IgD-negative memory B cell (primary cell): ENCODE data around the gene CCDC73. TPM values are rescaled to one million over a fixed set of nuclear protein-coding genes. Genes with fewer than 3 reads are reported as not detected.
"Not testable (repeated sequence)": the region's sequence is repeated elsewhere in the genome, so short reads cannot be mapped to it uniquely, and the experiment has no call there.

Experiments
- H3K27ac Mint-ChIP-seq, 3 donors: one replicate each; pipeline ENCODE4 v1.8.0; 2020 to 2022; ENCODE audit warnings: mild to moderate bottlenecking in 3 of 3, mixed read lengths in 3 of 3, moderate library complexity in 1 of 3
- H3K27me3 Mint-ChIP-seq: one replicate; pipeline ENCODE4 v1.8.0; 2021; ENCODE audit warnings: mixed read lengths
- H3K36me3 Mint-ChIP-seq: one replicate; pipeline ENCODE4 v1.8.0; 2020; ENCODE audit warnings: mild to moderate bottlenecking, mixed read lengths
- H3K4me1 Mint-ChIP-seq, 3 donors: one replicate each; pipeline ENCODE4 v1.8.0; 2020 to 2022; ENCODE audit warnings: mixed read lengths in 3 of 3, mild to moderate bottlenecking in 1 of 3
- H3K4me3 Mint-ChIP-seq, 4 donors: one replicate each; pipeline ENCODE4 v1.8.0; 2020 to 2022; ENCODE audit warnings: mild to moderate bottlenecking in 4 of 4, mixed read lengths in 4 of 4, moderate library complexity in 3 of 4
- H3K9me3 Mint-ChIP-seq, 3 donors: one replicate each; pipeline ENCODE4 v1.8.0; 2020 to 2021; ENCODE audit warnings: mixed read lengths in 3 of 3, mild to moderate bottlenecking in 1 of 3
- polyA plus RNA-seq: library from polyadenylated mRNA; unstranded; fragments of 300-500 nt; fragmentation: Illumina TruSeq; gene quantifications from one replicate; pipeline ENCODE4 v1.2.3, GENCODE V29; 2021

CCDC73 gene
- polyA plus RNA-seq, result not detected

- H3K27ac Mint-ChIP-seq, result no peak within 1 kb of the TSS
- H3K4me3 Mint-ChIP-seq, result no peak within 1 kb of the TSS
These were observed at the start of gene CCDC73 for GRCh38 chr11:32794439-32794838. Gene CCDC73 (minus strand): TSS chr11:32794662. CDS start chr11:32760243, 34,419 bp downstream.

DNA sequence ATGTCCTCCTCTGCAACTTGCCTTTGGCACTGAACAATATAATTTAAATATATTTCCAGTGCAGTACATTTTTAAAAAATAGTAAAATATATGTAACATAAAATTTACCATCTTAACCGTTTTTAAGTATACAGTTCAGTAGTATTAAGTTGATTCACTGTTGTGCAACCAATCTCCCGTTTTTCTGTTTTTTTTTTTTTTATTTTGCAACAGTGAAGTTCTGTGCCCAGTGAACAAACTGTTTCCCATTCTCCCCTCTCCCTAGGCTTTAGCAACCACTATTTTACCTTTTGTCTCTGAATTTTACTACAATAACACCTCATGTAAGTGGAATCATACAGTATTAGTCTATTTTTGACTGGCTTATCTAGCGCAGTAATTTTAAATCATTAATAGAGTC, 49.1 kb upstream of the CCDC73 start:
- Mint-ChIP-seq H3K4me1 (peaks cover 0 to 2% (median 0%) of the 10 kb centered on the region in 3 donors), H3K36me3 (peaks cover 1% of the 10 kb centered on the region), H3K27ac (no peak overlapping the region), H3K9me3 (peaks cover 1 to 6% (median 3%) of the 10 kb centered on the region in 3 donors), H3K4me3 (no peak overlapping the region), H3K27me3 (no peaks in the 10 kb centered on the region)

More at GRCh38 chr11:32794439-32794838, at the start of gene CCDC73:
- Mint-ChIP-seq H3K36me3 (no peaks in the 10 kb centered on the region), H3K9me3 (no peaks in the 10 kb centered on the region), H3K27me3 (no peaks in the 10 kb centered on the region), H3K4me1 (peaks cover 0 to 9% (median 7%) of the 10 kb centered on the region in 3 donors)

DNA sequence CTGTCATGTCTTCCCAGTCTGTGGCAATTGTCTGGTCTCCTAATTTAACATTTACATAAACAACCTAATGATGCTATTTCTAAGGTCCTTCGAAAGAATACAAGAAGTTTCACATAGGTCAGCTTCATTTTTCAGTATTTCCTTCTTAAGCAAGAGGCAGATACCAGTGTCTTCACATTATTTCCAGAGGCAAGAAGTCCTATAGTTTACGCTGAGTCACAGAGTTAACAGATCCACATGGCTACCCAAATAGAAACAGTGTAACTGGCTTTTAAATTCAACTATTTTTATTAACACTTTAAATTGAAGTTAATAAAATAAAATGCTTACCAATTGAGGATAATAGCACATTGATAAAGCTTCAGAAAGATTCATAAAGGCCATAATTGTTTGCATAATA, 46.1 kb upstream of the CCDC73 start:
- no peaks in the 10 kb centered on the region for H3K36me3 Mint-ChIP-seq

DNA sequence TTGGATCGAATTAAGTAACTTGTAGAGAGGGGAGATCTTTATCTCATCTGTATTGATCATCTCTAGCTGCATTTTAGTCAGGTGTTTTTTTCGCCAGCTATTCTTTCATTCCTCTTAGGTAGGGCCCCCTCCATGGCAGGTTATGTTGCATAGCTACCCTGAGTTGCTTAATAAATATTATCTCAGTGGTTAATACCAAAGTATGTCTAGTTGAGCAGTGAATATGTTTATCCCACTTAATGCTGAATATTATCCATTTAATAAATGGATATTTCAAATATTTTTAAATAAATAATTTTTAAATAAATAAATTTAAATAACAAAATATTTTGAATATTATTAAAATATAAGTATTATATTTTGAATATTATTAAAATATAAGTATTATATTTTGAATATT, 44.8 kb upstream of the CCDC73 start:
- H3K4me1 Mint-ChIP-seq, result no peaks in the 10 kb centered on the region
- no peaks in the 10 kb centered on the region for H3K9me3 Mint-ChIP-seq

More for the DNA sequence above, 46.1 kb upstream of the CCDC73 start:
- H3K27ac Mint-ChIP-seq, result no peak overlapping the region
- H3K4me1 Mint-ChIP-seq, result no peaks in the 10 kb centered on the region
- no peaks in the 10 kb centered on the region for H3K27me3 Mint-ChIP-seq
- H3K4me3 Mint-ChIP-seq, result no peak overlapping the region
- no peaks in the 10 kb centered on the region for H3K9me3 Mint-ChIP-seq

DNA sequence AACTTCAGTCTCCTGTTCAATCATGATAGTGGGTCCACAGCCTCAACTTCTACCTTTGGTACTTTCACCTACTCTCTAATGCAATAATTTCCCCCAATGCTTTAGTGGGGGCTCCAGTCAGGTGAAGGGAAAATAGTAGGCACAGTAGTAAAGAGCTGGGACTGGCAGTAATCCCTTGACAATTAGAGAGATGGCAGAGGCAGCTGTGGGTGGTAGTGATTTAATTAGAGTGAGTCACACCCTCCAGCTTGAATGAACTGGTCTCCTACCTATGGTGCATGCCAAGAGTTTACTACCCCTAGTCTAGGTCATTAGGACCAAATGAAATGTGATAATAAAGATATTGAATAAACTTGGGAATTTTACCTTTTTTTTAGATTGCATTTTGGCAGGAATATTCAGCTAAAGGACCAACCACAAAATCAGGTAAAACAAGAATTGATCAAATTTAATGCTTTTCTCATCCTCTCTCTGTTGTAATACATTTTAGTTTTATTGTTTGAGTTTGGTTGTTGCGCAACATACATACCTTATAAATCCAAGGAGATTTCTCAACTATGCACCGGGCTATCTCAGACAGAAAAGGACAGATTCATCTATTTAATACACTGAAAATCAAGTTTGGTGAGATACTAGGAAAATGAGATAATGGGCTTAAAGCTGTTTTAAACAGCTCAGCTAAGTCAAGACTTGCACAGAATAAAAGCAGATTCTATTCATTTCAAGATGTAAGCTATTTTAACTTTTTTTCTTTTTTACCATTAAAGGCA, 44.2 kb upstream of the CCDC73 start:
- H3K27me3 Mint-ChIP-seq, result no peaks in the 10 kb centered on the region
- no peaks in the 10 kb centered on the region for H3K9me3 Mint-ChIP-seq
- H3K36me3 Mint-ChIP-seq, result no peaks in the 10 kb centered on the region
- no peaks in the 10 kb centered on the region for H3K4me1 Mint-ChIP-seq
- H3K4me3 Mint-ChIP-seq, result no peak overlapping the region
- H3K27ac Mint-ChIP-seq, result no peak overlapping the region

More for the DNA sequence above, 44.8 kb upstream of the CCDC73 start:
- Mint-ChIP-seq H3K27ac (no peak overlapping the region), H3K4me3 (no peak overlapping the region), H3K36me3 (no peaks in the 10 kb centered on the region), H3K27me3 (no peaks in the 10 kb centered on the region)

- Mint-ChIP-seq H3K9me3 (no peaks in the 10 kb centered on the region), H3K4me1 (no peaks in the 10 kb centered on the region)
These were observed 42.5 kb upstream of the CCDC73 start for GRCh38 chr11:32836946-32837345.

DNA sequence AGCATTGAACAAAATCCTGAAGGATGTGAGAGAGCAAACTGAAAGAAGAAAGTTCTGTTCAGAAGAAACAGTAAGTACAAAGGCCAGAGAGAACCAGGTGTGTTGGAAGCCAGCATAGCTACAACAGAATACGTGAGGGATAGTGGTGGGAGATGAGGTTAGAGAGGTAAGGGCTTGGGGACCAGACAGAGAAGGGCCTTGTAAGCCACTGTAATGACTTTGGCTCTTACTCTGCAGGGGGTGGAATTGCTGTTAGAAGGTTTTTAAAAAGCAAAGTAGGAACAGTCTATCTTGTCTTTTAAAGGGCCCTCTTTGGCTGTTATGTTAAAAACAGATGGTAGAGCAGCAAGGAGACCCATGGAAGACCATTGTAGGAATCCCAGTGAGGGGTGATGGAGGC, 39.5 kb upstream of the CCDC73 start:
- Mint-ChIP-seq H3K4me3 (no peak overlapping the region), H3K36me3 (no peaks in the 10 kb centered on the region), H3K27me3 (peaks cover 16% of the 10 kb centered on the region), H3K27ac (no peak overlapping the region), H3K9me3 (no peaks in the 10 kb centered on the region), H3K4me1 (peaks cover 4 to 6% (median 5%) of the 10 kb centered on the region in 3 donors)

More at GRCh38 chr11:32836946-32837345, 42.5 kb upstream of the CCDC73 start:
- no peak overlapping the region for H3K27ac Mint-ChIP-seq
- no peaks in the 10 kb centered on the region for H3K36me3 Mint-ChIP-seq
- peaks cover 2% of the 10 kb centered on the region for H3K27me3 Mint-ChIP-seq
- H3K4me3 Mint-ChIP-seq, result no peak overlapping the region

DNA sequence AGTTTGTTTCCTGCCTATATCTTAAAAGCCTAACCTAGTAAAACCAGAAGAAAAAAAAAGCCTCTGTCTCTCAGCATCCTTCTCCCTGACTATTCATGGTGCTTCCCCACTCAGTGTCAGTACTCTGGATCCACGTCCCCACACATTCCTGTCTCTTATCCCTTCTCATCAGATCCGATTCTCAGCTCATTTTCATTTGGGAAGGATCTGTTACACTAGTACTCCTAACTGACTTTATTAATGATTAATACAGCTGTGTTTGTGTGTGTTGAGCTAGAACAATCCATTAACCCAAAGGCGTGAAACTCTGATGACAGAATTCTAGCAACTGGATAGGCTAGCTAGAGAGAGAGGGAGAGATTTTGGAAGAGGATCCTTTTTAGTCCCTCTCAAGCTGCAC, 36.8 kb upstream of the CCDC73 start:
- Mint-ChIP-seq H3K36me3 (no peaks in the 10 kb centered on the region), H3K9me3 (no peaks in the 10 kb centered on the region), H3K27me3 (peaks cover 16% of the 10 kb centered on the region), H3K4me1 (peaks cover 4 to 7% (median 7%) of the 10 kb centered on the region in 3 donors), H3K4me3 (peak overlapping the region in 2 of 4 donors; percentile 9 to 34), H3K27ac (no peak overlapping the region)

GRCh38 chr11:32830796-32831195, 36.3 kb upstream of the CCDC73 start:
- Mint-ChIP-seq H3K27me3 (peaks cover 16% of the 10 kb centered on the region), H3K4me1 (peaks cover 4 to 7% (median 7%) of the 10 kb centered on the region in 3 donors), H3K4me3 (peak overlapping the region; percentile 34 to 79 (median 68)), H3K9me3 (no peaks in the 10 kb centered on the region), H3K36me3 (no peaks in the 10 kb centered on the region), H3K27ac (no peak overlapping the region)

DNA sequence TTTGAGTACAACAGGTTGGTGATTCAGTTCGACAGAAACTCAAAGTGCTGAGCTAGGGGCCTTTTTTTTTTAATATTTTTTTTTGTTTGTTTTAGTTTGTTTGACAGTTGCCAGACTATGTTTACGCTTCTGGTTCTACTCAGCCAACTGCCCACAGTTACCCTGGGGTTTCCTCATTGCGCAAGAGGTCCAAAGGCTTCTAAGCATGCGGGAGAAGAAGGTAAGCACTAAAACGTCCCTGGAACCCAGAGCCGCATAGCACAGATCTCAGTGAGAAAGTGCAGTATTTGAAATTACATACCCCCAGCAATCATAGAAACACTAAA, 35.9 kb upstream of the CCDC73 start:
- no peak overlapping the region for H3K27ac Mint-ChIP-seq
- H3K9me3 Mint-ChIP-seq, result no peaks in the 10 kb centered on the region
- H3K36me3 Mint-ChIP-seq, result no peaks in the 10 kb centered on the region
- peak overlapping the region; percentile 34 to 79 (median 68) for H3K4me3 Mint-ChIP-seq
- H3K4me1 Mint-ChIP-seq, result peaks cover 4 to 7% (median 7%) of the 10 kb centered on the region in 3 donors
- H3K27me3 Mint-ChIP-seq, result peaks cover 16% of the 10 kb centered on the region

- peaks cover 16% of the 10 kb centered on the region for H3K27me3 Mint-ChIP-seq
- no peaks in the 10 kb centered on the region for H3K9me3 Mint-ChIP-seq
- H3K27ac Mint-ChIP-seq, result no peak within 1 kb of the TSS
- H3K4me3 Mint-ChIP-seq, result peak within 1 kb of the TSS; percentile 84 to 91 (median 86)
- peaks cover 4 to 7% (median 7%) of the 10 kb centered on the region in 3 donors for H3K4me1 Mint-ChIP-seq
- no peaks in the 10 kb centered on the region for H3K36me3 Mint-ChIP-seq
These were observed 35.4 kb upstream of the CCDC73 start, which contains the start of gene PRRG4 for GRCh38 chr11:32829680-32830412. Gene PRRG4 (plus strand): TSS chr11:32829927. CDS start chr11:32830530, 603 bp downstream.

GRCh38 chr11:32829157-32829679, 34.8 kb upstream of the CCDC73 start:
- H3K9me3 Mint-ChIP-seq, result no peaks in the 10 kb centered on the region
- peaks cover 16% of the 10 kb centered on the region for H3K27me3 Mint-ChIP-seq
- H3K4me1 Mint-ChIP-seq, result peaks cover 4 to 7% (median 7%) of the 10 kb centered on the region in 3 donors
- H3K27ac Mint-ChIP-seq, result no peak overlapping the region
- H3K4me3 Mint-ChIP-seq, result peak overlapping the region; percentile 84 to 91 (median 86)
- no peaks in the 10 kb centered on the region for H3K36me3 Mint-ChIP-seq

- peaks cover 16% of the 10 kb centered on the region for H3K27me3 Mint-ChIP-seq
- no peak overlapping the region for H3K27ac Mint-ChIP-seq
- no peaks in the 10 kb centered on the region for H3K9me3 Mint-ChIP-seq
- no peak overlapping the region for H3K4me3 Mint-ChIP-seq
- H3K4me1 Mint-ChIP-seq, result peaks cover 4 to 7% (median 7%) of the 10 kb centered on the region in 3 donors
- peaks cover 2% of the 10 kb centered on the region for H3K36me3 Mint-ChIP-seq
These were observed 32.8 kb upstream of the CCDC73 start for GRCh38 chr11:32827276-32827675.

DNA sequence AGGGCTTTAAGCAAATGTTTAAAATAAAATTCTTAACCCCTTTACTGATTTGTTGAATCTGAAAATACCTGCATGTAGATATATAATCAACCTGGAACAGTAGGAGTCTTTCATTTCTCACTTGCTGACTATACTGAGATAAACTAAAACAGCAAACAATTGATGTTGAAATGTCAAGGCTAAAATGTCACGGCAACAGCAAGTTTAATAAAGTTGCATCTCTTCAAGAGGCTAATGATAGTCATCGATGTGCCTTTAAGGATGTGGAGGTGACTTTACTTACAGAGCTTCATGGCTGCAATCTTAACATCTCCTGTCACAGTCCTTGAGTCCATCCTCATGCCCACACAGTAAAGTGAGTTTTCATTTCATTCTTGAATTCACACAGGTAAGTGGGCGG, 31.7 kb upstream of the CCDC73 start:
- peaks cover 4 to 13% (median 7%) of the 10 kb centered on the region in 3 donors for H3K4me1 Mint-ChIP-seq
- H3K36me3 Mint-ChIP-seq, result peaks cover 2% of the 10 kb centered on the region
- no peak overlapping the region for H3K4me3 Mint-ChIP-seq
- H3K27ac Mint-ChIP-seq, result no peak overlapping the region
- H3K27me3 Mint-ChIP-seq, result peaks cover 11% of the 10 kb centered on the region
- no peaks in the 10 kb centered on the region for H3K9me3 Mint-ChIP-seq

DNA sequence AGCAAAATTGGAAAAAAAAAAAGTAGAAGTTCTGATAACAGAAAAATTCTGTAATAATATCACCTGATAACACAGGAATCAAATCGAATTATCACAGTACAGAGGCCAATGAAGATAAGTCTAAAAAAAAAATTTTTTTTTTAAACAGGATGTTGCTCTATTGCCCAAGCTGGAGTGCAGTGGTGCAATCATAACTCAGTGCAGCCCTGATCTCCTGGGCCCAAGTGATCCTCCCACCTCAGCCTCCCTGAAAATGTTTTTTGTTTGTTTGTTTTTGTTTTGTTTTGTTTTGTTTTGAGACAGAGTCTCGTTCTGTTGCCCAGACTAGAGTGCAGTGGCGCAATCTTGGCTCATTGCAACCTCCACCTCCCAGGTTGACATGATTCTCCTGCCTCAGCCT, 29.2 kb upstream of the CCDC73 start:
- not testable (repeated sequence) for H3K27ac Mint-ChIP-seq, H3K27me3 Mint-ChIP-seq, H3K36me3 Mint-ChIP-seq, H3K4me3 Mint-ChIP-seq, H3K4me1 Mint-ChIP-seq, H3K9me3 Mint-ChIP-seq
